ENCODE results near the gene RAB11FIP4. TPM values are rescaled to one million over a fixed set of nuclear protein-coding genes. Genes with fewer than 3 reads are reported as not detected.
"Not testable (repeated sequence)": the region's sequence is repeated elsewhere in the genome, so short reads cannot be mapped to it uniquely, and the experiment has no call there.

RAB11FIP4 gene, protein sequence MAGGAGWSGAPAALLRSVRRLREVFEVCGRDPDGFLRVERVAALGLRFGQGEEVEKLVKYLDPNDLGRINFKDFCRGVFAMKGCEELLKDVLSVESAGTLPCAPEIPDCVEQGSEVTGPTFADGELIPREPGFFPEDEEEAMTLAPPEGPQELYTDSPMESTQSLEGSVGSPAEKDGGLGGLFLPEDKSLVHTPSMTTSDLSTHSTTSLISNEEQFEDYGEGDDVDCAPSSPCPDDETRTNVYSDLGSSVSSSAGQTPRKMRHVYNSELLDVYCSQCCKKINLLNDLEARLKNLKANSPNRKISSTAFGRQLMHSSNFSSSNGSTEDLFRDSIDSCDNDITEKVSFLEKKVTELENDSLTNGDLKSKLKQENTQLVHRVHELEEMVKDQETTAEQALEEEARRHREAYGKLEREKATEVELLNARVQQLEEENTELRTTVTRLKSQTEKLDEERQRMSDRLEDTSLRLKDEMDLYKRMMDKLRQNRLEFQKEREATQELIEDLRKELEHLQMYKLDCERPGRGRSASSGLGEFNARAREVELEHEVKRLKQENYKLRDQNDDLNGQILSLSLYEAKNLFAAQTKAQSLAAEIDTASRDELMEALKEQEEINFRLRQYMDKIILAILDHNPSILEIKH
- 10 to 100 TPM; 16.2 to 21.6 TPM for total RNA-seq

DNA sequence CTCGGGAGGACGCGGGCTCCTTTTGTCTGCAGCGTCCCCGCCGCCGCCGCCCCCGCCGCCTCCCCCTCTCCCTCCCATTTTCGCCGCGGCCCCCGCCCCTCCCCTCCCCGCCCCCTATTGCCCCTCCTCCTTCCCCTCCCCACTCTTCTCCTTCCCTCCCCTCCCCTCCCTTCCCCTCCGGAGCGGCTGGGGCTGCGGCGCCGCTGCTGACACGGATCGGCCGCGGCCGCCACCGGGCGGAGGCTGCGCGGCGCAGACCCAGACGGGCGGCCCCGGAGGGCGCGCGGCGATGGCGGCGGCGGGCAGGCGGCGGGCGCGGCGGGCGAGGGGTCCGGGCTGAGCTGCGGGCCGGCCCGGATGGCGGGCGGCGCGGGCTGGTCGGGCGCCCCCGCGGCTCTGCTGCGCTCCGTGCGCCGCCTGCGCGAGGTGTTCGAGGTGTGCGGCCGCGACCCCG is at the start of gene RAB11FIP4:
Gene RAB11FIP4 (plus strand): TSS at position 180 of the 454 bp plus-strand sequence. CDS start 178 bp downstream, at position 358.
- Mint-ChIP-seq H3K27me3 (peaks cover 36 to 40% of the 10 kb centered on the region in 2 donors), H3K4me3 (peak within 1 kb of the TSS; percentile 61), H3K27ac (no peak within 1 kb of the TSS), H3K36me3 (no peaks in the 10 kb centered on the region), H3K9me3 (no peaks in the 10 kb centered on the region), H3K4me1 (ENCODE audit: low read depth in 2 of 2) (peaks cover 5 to 15% of the 10 kb centered on the region in 2 donors)
- DNase-seq (ENCODE audit: low spot score) (no peak), ATAC-seq (peak; percentile 54 to 68)

DNA sequence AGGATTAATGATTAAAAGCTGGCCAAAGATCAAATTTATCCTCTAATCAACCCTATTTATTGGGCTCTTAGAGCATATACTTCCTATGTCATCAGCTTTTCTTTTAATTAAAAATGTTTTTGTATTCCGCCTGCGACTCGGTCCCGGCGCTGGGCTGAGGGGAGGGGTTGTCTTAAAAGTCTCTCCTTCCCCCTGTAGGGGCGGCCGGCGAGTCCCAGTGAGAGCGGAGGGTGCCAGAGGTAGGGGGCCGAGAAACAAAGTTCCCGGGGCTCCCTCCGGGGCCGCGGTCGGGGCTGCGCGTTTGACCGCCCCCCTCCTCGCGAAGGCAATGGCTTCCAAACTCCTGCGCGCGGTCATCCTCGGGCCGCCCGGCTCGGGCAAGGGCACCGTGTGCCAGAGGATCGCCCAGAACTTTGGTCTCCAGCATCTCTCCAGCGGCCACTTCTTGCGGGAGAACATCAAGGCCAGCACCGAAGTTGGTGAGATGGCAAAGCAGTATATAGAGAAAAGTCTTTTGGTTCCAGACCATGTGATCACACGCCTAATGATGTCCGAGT is 46.2 kb upstream of the RAB11FIP4 start:
- not testable (repeated sequence) for H3K4me3 Mint-ChIP-seq; H3K27me3 Mint-ChIP-seq; H3K27ac Mint-ChIP-seq; H3K4me1 Mint-ChIP-seq (ENCODE audit: low read depth in 2 of 2); H3K9me3 Mint-ChIP-seq; DNase-seq (ENCODE audit: low spot score)
- peaks cover 11% of the 10 kb centered on the region for H3K36me3 Mint-ChIP-seq
- peak in 1 of 2 donors; percentile 32 for ATAC-seq

DNA sequence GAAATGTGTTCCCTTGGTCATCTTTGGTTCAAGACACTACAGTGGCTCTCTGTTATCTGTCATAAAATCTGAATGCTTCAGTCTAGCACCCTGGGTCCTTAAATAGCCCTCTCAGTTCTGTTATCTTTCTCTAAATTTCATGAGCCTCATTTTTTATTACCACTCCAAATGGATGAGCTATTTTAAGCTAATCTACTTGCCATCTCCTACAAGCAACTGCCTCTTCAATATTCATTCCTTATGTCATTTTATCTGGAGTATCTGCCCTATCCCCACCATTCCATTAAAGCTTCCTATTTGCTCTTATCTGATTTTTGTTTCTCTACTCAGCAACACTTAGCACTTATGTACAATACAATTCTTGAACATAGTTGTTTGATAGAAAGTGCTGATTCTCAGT is 42.0 kb upstream of the RAB11FIP4 start:
- no peaks in the 10 kb centered on the region for H3K9me3 Mint-ChIP-seq
- H3K4me3 Mint-ChIP-seq, result no peak overlapping the region
- peaks cover 19% of the 10 kb centered on the region for H3K36me3 Mint-ChIP-seq
- no peaks in the 10 kb centered on the region for H3K4me1 Mint-ChIP-seq (ENCODE audit: low read depth in 2 of 2)
- DNase-seq (ENCODE audit: low spot score) (no peak), ATAC-seq (no peak)
- H3K27me3 Mint-ChIP-seq, result no peaks in the 10 kb centered on the region
- H3K27ac Mint-ChIP-seq, result no peak overlapping the region

DNA sequence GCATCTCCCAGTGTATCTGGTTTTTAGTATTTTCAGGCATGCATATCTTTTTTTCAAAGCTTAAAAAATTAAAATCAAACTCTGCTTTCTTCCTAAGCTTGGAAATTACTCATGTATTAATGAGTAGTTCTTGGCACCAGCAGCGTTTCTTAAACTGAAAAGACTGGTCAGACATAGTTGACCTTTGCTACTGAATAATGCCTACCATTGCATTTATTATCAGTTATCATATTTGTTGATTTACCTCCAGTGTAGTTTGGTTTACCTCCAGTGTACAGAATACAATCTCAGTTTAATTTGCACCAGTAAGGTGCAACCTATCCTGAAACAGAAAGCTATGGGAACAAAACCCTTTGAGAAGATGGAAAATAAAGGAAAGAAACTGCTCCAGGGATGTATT is 35.5 kb upstream of the RAB11FIP4 start:
- no peak for ATAC-seq
- Mint-ChIP-seq H3K9me3 (no peaks in the 10 kb centered on the region), H3K4me1 (ENCODE audit: low read depth in 2 of 2) (no peaks in the 10 kb centered on the region), H3K4me3 (no peak overlapping the region), H3K27ac (no peak overlapping the region), H3K27me3 (no peaks in the 10 kb centered on the region), H3K36me3 (peaks cover 21% of the 10 kb centered on the region)
- DNase-seq (ENCODE audit: low spot score), result no peak

DNA sequence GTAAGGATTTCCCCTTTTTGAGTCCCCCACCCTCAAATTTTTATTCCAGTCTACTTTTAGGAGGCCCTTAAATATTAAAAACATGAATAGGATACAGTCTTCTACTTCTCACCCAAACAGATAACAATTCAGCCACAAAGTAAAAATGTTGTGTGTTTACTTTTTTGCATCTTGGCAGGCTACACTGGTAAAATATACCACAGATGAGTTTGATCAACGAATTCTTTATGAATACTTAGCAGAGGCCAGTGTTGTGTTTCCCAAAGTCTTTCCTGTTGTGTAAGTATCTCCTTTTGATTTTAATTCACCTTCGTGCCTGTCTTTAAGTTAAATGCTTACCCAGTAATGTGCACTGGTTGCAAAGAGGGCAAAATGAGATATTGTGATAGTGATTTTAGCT is 34.4 kb upstream of the RAB11FIP4 start:
- no peaks in the 10 kb centered on the region for H3K9me3 Mint-ChIP-seq
- ATAC-seq (no peak), DNase-seq (ENCODE audit: low spot score) (no peak)
- H3K27ac Mint-ChIP-seq, result no peak overlapping the region
- H3K36me3 Mint-ChIP-seq, result peaks cover 25% of the 10 kb centered on the region
- no peaks in the 10 kb centered on the region for H3K27me3 Mint-ChIP-seq
- H3K4me1 Mint-ChIP-seq (ENCODE audit: low read depth in 2 of 2), result no peaks in the 10 kb centered on the region
- no peak overlapping the region for H3K4me3 Mint-ChIP-seq

DNA sequence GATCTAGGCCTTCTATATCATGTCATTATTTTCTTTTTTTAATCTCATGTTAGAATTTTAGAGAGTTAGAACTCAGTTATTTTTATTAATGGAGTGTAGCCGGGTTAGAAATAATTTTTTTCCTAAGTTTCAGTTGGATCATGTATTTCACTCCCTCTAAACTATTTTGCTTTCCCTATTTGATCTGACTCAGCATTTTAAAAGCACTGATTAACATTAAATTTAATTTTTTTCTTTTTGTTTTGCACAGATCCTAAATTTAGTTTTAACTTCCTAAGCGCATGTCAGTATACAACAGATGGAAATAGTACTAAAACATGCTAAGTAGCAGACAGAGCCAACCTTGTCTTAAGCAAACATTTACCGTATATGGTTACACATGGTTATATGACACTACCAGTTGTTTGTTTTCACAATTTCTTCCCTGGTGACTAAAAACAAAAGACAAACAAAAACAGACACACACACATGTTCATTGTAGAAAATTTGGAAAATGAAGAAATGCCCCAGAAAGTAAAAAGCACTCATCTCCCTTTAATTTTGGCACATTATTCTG is 33.6 kb upstream of the RAB11FIP4 start:
- H3K9me3 Mint-ChIP-seq, result no peaks in the 10 kb centered on the region
- H3K4me3 Mint-ChIP-seq, result no peak overlapping the region
- H3K36me3 Mint-ChIP-seq, result peaks cover 25% of the 10 kb centered on the region
- no peak for ATAC-seq
- DNase-seq (ENCODE audit: low spot score), result no peak
- no peaks in the 10 kb centered on the region for H3K27me3 Mint-ChIP-seq
- no peak overlapping the region for H3K27ac Mint-ChIP-seq
- H3K4me1 Mint-ChIP-seq (ENCODE audit: low read depth in 2 of 2), result no peaks in the 10 kb centered on the region

DNA sequence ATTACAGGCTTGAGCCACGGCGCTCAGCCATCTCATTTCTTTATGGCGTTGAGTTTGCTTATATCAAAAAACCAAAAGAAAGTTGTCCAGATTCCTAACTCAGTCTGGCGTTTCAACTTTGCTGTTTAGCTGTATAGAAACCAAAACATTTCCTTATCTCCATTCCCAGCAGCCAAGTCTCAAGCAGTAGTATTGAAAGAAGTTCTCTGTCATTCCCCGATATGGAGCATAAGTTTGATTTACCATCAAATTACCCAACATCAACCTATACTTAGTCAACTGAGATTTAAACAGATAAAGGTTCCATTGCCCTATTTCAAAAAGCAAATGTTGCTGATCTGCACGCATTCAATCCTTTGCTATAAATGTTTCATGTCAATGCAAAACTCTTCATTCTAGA is 27.5 kb upstream of the RAB11FIP4 start:
- ATAC-seq (no peak), DNase-seq (ENCODE audit: low spot score) (no peak)
- Mint-ChIP-seq H3K27me3 (no peaks in the 10 kb centered on the region), H3K9me3 (no peaks in the 10 kb centered on the region), H3K4me3 (no peak overlapping the region), H3K36me3 (peaks cover 14% of the 10 kb centered on the region), H3K4me1 (ENCODE audit: low read depth in 2 of 2) (no peaks in the 10 kb centered on the region), H3K27ac (no peak overlapping the region)

DNA sequence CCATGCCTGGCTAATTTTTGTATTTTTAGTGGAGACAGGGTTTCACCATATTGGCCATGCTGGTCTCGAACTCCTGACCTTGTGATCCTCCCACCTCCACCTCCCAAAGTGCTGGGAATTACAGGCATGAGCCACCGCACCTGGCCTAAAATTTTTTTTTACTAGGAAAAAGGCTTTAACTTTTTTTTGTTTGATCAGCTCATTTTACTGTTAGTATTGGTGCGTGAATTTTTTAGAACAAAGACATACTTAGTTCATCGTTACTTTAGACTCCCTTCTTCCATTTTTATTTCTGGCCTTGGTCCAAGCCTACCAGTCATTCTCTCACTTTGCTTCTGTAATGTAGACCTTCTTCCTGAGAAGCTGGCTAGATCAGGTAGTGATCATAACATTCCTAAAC is 25.4 kb upstream of the RAB11FIP4 start:
- peaks cover 2% of the 10 kb centered on the region for H3K36me3 Mint-ChIP-seq
- DNase-seq (ENCODE audit: low spot score), result no peak
- no peak overlapping the region for H3K4me3 Mint-ChIP-seq

DNA sequence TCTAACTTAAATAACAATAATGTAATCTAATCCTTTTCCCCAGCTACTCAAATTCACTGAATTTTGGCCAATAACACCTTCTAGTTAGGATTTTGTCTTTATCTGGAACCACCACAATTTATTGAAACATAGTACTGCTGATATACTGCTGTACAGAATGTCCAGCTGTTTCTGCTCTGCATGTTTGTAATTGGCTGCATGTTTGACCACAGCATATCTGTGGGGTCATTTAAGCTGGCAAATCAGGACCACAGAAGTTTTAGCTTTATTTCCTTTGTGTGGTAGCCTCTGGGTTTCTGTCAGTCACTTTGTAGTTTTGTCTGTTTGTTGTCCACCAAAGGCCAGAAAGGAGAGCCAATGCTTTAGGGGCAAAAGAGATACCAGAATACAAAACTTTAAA is 22.2 kb upstream of the RAB11FIP4 start:
- Mint-ChIP-seq H3K27me3 (no peaks in the 10 kb centered on the region), H3K4me3 (no peak overlapping the region), H3K4me1 (ENCODE audit: low read depth in 2 of 2) (peaks cover 0 to 4% of the 10 kb centered on the region in 2 donors), H3K9me3 (no peaks in the 10 kb centered on the region), H3K36me3 (no peaks in the 10 kb centered on the region), H3K27ac (no peak overlapping the region)
- DNase-seq (ENCODE audit: low spot score) (no peak), ATAC-seq (no peak)

More for the DNA sequence above, 25.4 kb upstream of the RAB11FIP4 start:
- no peaks in the 10 kb centered on the region for H3K4me1 Mint-ChIP-seq (ENCODE audit: low read depth in 2 of 2)
- no peaks in the 10 kb centered on the region for H3K27me3 Mint-ChIP-seq
- no peak for ATAC-seq
- H3K27ac Mint-ChIP-seq, result no peak overlapping the region
- no peaks in the 10 kb centered on the region for H3K9me3 Mint-ChIP-seq

DNA sequence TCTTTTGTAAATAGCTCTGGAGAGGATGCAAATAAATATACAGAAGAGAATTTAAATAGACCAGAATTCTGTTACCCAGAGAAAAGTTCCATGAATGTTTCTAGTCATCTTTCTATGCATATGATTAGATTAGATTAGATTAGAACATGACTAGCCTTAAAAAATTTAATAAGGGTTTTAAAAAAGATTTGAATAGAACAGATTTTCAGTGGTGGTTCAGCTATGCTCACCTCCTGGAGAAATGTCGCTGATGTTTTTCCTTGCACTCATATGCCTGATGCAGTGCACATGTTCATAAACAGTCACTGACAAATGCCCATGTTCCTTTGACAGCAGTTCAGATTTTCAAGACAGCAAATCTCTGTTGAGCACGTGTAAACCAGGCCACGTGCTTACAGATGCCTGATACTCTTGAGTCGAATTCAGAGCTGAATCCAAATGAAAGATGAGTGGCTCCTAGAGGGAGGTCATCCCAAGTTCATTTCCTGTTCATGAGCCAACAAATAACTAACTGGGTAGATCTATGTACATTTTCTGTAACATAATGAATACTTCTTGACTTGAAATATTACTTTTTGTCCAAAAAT is 19.9 kb upstream of the RAB11FIP4 start:
- no peaks in the 10 kb centered on the region for H3K36me3 Mint-ChIP-seq
- no peaks in the 10 kb centered on the region for H3K27me3 Mint-ChIP-seq
- peaks cover 0 to 4% of the 10 kb centered on the region in 2 donors for H3K4me1 Mint-ChIP-seq (ENCODE audit: low read depth in 2 of 2)
- H3K9me3 Mint-ChIP-seq, result no peaks in the 10 kb centered on the region
- DNase-seq (ENCODE audit: low spot score) (no peak), ATAC-seq (no peak)
- H3K4me3 Mint-ChIP-seq, result no peak overlapping the region
- H3K27ac Mint-ChIP-seq, result peak overlapping the region in 1 of 2 donors; percentile 10

DNA sequence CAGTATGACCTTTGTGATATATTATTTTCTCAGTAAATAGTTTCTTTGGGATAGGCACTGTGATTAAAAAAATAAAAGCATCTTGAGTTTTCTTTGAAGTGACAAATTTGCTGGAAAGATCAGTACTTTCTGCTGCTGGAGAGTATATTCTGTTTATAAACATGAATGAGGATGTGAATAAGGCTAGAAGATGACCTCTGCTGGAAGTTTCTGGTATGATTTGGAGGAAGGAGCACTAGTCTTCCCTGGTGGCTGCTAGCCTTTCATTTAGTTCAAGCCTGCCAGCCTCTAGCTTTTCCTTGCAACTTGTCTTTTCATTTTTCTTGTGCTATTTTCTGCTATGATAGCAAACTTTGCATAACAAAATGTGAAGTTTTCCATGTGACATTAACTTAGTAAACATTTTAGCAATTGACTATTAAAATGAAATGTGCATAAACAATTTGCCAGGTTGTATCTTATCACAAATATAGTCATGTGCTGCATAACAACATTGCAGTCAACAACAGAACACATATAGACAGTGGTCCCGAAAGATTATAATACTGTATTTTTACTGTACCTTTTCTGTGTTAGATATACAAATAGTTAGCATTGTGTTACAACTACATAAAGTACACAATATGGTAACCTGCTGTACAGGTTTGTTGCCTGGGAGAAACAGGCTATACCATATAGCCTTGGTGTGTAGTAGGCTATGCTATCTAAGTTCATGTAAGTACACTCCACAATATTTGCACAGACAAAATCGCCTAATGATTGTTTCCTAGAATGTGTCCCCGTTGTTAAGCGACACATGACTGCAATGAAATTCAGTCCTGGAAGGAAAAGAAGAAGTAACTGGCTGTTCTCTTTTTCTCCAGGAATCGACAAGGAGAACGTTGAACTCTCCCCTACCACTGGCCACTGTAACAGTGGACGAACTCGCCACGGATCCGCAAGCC is 18.1 kb upstream of the RAB11FIP4 start:
- Mint-ChIP-seq H3K4me1 (ENCODE audit: low read depth in 2 of 2) (peaks cover 0 to 4% of the 10 kb centered on the region in 2 donors), H3K27me3 (no peaks in the 10 kb centered on the region), H3K36me3 (peaks cover 4% of the 10 kb centered on the region), H3K4me3 (no peak overlapping the region), H3K9me3 (no peaks in the 10 kb centered on the region), H3K27ac (no peak overlapping the region)
- no peak for ATAC-seq
- no peak for DNase-seq (ENCODE audit: low spot score)

DNA sequence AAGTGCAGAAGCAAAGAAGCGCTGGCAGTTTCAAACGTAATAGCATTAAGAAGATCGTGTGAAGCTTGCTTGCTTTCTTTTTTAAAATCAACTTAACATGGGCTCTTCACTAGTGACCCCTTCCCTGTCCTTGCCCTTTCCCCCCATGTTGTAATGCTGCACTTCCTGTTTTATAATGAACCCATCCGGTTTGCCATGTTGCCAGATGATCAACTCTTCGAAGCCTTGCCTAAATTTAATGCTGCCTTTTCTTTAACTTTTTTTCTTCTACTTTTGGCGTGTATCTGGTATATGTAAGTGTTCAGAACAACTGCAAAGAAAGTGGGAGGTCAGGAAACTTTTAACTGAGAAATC is 17.4 kb upstream of the RAB11FIP4 start:
- H3K27ac Mint-ChIP-seq, result no peak overlapping the region

DNA sequence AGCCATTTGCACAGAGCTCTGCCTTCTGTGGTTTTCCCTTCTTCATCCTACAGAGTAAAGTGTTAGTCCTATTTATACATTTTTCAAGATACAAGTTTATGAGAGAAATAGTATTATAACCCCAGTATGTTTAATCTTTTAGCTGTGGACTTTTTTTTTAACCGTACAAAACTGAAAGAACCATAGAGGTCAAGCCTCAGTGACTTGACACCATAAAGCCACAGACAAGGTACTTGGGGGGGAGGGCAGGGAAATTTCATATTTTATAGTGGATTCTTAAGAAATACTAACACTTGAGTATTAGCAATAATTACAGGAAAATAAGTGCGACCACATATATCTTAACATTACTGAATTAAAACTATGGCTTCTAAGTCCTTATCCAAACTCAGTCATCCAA is 17.0 kb upstream of the RAB11FIP4 start:
- no peak overlapping the region for H3K4me3 Mint-ChIP-seq
- no peaks in the 10 kb centered on the region for H3K9me3 Mint-ChIP-seq
- ATAC-seq (no peak), DNase-seq (ENCODE audit: low spot score) (no peak)
- peaks cover 0 to 4% of the 10 kb centered on the region in 2 donors for H3K4me1 Mint-ChIP-seq (ENCODE audit: low read depth in 2 of 2)
- H3K27ac Mint-ChIP-seq, result no peak overlapping the region
- H3K27me3 Mint-ChIP-seq, result no peaks in the 10 kb centered on the region
- peaks cover 4% of the 10 kb centered on the region for H3K36me3 Mint-ChIP-seq

More for the DNA sequence above, 17.4 kb upstream of the RAB11FIP4 start:
- no peaks in the 10 kb centered on the region for H3K27me3 Mint-ChIP-seq
- no peak for DNase-seq (ENCODE audit: low spot score)
- H3K4me3 Mint-ChIP-seq, result no peak overlapping the region
- ATAC-seq, result no peak
- peaks cover 0 to 4% of the 10 kb centered on the region in 2 donors for H3K4me1 Mint-ChIP-seq (ENCODE audit: low read depth in 2 of 2)
- H3K9me3 Mint-ChIP-seq, result no peaks in the 10 kb centered on the region
- peaks cover 4% of the 10 kb centered on the region for H3K36me3 Mint-ChIP-seq

All from natural killer cell treated with Interleukin-12 subunit alpha and Interleukin-12 subunit beta and Interleukin-15 and Interleukin-18, amount 100 ng/mL, for 72 hours (primary cell).